K562 (cell line): ENCODE measurements around the gene DNAH10. TPM values are rescaled to one million over a fixed set of nuclear protein-coding genes. Genes with fewer than 3 reads are reported as not detected.

ENCODE experiments used
- HES1 ChIP-seq: fragments of 450-650 bp; IDR thresholded peaks from 2 replicates; pipeline ENCODE4 v1.6.1; 2016; ENCODE audit warnings: low read depth, mild to moderate bottlenecking, moderate library complexity
- POLR3A ChIP-seq: IDR thresholded peaks from 2 replicates; pipeline ENCODE4 v1.6.1; 2011; ENCODE audit warnings: borderline replicate concordance, mild to moderate bottlenecking, moderate library complexity; ENCODE audit not compliant: insufficient read length, insufficient read depth; ENCODE audit errors: extremely low read depth
- RERE ChIP-seq: sonication (generic); formaldehyde crosslinking; IDR thresholded peaks from 2 replicates; pipeline ENCODE4 v1.8.0; 2023; ENCODE audit warnings: missing genetic modification reagents, mild to moderate bottlenecking, borderline replicate concordance
- ZBTB34 ChIP-seq: fragments of 250-450 bp; sonication (Bioruptor Pico); IDR thresholded peaks from 2 replicates; pipeline ENCODE4 v1.8.0; 2021; ENCODE audit warnings: mild to moderate bottlenecking, moderate library complexity
- ZNF717 ChIP-seq: fragments of 250-450 bp; sonication (Bioruptor Pico); IDR thresholded peaks from 2 replicates; pipeline ENCODE4 v1.5.0; 2021
- polyA plus RNA-seq, 8 experiments: library from polyadenylated mRNA; depleted of rRNA in 4 of 8; stranded (reverse) in 5 of 8; unstranded in 3 of 8; fragments of >200 nt; fragmentation: Nextera tagmentation in 2 of 8; fragmentation: Illumina TruSeq in 1 of 8; extraction: Ambion mirVana in 2 of 8; extraction: Trizol in 1 of 8; gene quantifications; 2 replicates each; pipeline versions ENCODE4 v1.2.1 to v1.2.3, GENCODE V29; 2011 to 2014; ENCODE audit warnings: inconsistent platforms in 1 of 8, missing spikeins in 1 of 8
- total RNA-seq, 7 experiments: library from RNA; depleted of rRNA in 6 of 7; stranded (reverse); fragments of >200 nt in 6 of 7; fragmentation: Illumina TruSeq in 2 of 7; extraction: Trizol in 2 of 7; gene quantifications; 2 replicates each; pipeline versions ENCODE4 v1.2.1 to v1.2.3, GENCODE V29; 2011 to 2021; ENCODE audit warnings: low replicate concordance in 1 of 7

The DNAH10 gene
- total and polyA plus RNA-seq, 9 of the 15 experiments (the other 6 are each of a cell fraction or from before 2014, with no cell fraction given) = 0.01 to 0.06 (median 0.04) TPM; not detected in 1

GRCh38 chr12:123929946-123930583 lies 168.0 kb downstream of the DNAH10 start (continued):
- TF ChIP-seq ZBTB34 (CRISPR knock-in tag) (no peak), ZNF717 (CRISPR knock-in tag) (no peak), HES1 (no peak), RERE (CRISPR knock-in tag) (no peak), POLR3A (no peak)
- TF ChIP-seq, all 486 proteins: peak for 0
